Caco-2 (cell line): Measurements from ENCODE around the gene SMOC2. TPM values are rescaled to one million over a fixed set of nuclear protein-coding genes. Genes with fewer than 3 reads are reported as not detected.

ENCODE experiments used
- BruUV-seq: library from RNA; stranded (reverse); fragments of 400-500 nt; replicated peaks from 2 replicates; lab custom pipeline; 2021; lab: Mats Ljungman, UMichigan
- CTCF ChIA-PET: fragments of 300-600 bp; sonication (Branson Sonifier 250); formaldehyde crosslinking; loops from one replicate; lab custom pipeline; 2022; ENCODE audit warnings: antibody characterized with exemption; lab: Charles Lee
- POLR2A ChIA-PET: fragments of 300-600 bp; sonication (Branson Sonifier 250); formaldehyde crosslinking; loops from one replicate; lab custom pipeline; 2022; ENCODE audit warnings: antibody characterized with exemption; lab: Charles Lee
- DNase-seq, 2 experiments: peaks; one replicate each; pipeline versions ENCODE4 v3.0.0 to v3.0.0-alpha.2; 2020 to 2022
- H3K27me3 ChIP-seq: replicated peaks from 2 replicates; pipeline ENCODE4 v1.6.0; 2011; ENCODE audit warnings: low read length; ENCODE audit not compliant: control insufficient read depth, insufficient read depth
- H3K36me3 ChIP-seq: 2 replicates; pipeline ENCODE4 v1.5.1; 2011; ENCODE audit warnings: low read length; ENCODE audit not compliant: control insufficient read depth, insufficient read depth
- H3K4me1 ChIP-seq: fragments of 250-450 bp; sonication (Bioruptor Pico); 2 replicates; pipeline ENCODE4 v1.5.1; 2020; ENCODE audit warnings: mild to moderate bottlenecking
- H3K4me3 ChIP-seq: 2 replicates; pipeline ENCODE4 v1.5.1; 2011; ENCODE audit warnings: low read depth, mild to moderate bottlenecking, control low read depth, low read length
- H3K9me3 ChIP-seq: fragments of 250-450 bp; sonication (Bioruptor Pico); 2 replicates; pipeline ENCODE4 v1.5.1; 2020; ENCODE audit warnings: mild to moderate bottlenecking, moderate library complexity
- H3K27ac Mint-ChIP-seq: one replicate; pipeline ENCODE4 v1.8.0; 2022; ENCODE audit warnings: mixed read lengths; ENCODE audit not compliant: unreplicated experiment
- H3K27me3 Mint-ChIP-seq: one replicate; pipeline ENCODE4 v1.8.0; 2022; ENCODE audit warnings: mixed read lengths; ENCODE audit not compliant: insufficient read depth, unreplicated experiment
- H3K36me3 Mint-ChIP-seq: one replicate; pipeline ENCODE4 v1.8.0; 2022; ENCODE audit warnings: mild to moderate bottlenecking, mixed read lengths; ENCODE audit not compliant: insufficient read depth, unreplicated experiment
- H3K4me1 Mint-ChIP-seq: one replicate; pipeline ENCODE4 v1.8.0; 2022; ENCODE audit warnings: low read depth, mixed read lengths; ENCODE audit not compliant: unreplicated experiment
- H3K4me3 Mint-ChIP-seq: one replicate; pipeline ENCODE4 v1.8.0; 2022; ENCODE audit warnings: mild to moderate bottlenecking, moderate library complexity, mixed read lengths; ENCODE audit not compliant: unreplicated experiment
- H3K9me3 Mint-ChIP-seq: one replicate; pipeline ENCODE4 v1.8.0; 2022; ENCODE audit warnings: mixed read lengths; ENCODE audit not compliant: unreplicated experiment
- intact Hi-C: fragments of 100-400 bp; cut with micrococcal nuclease; formaldehyde crosslinking; loops from one replicate; pipeline ENCODE4 v1.10.0; 2022; ENCODE audit not compliant: unreplicated experiment
- total RNA-seq: library from RNA; stranded (reverse); gene quantifications from 2 replicates; pipeline ENCODE4 v1.2.3, GENCODE V29; 2022
- TF ChIP-seq, protein P1 (sequence below), 2 experiments: fragments of 200-600 bp in 1 of 2; IDR thresholded peaks; 1 replicate in 1 of 2; 2 replicates in 1 of 2; pipeline versions ENCODE4 v1.5.1 to v1.8.0; 2011 to 2022; ENCODE audit warnings: antibody characterized with exemption in 1 of 2, control low read depth in 1 of 2, inconsistent platforms in 1 of 2, low read depth in 1 of 2, low read length in 1 of 2, mild to moderate bottlenecking in 1 of 2, moderate library complexity in 1 of 2; ENCODE audit not compliant: insufficient read depth in 1 of 2, severe bottlenecking in 1 of 2, unreplicated experiment in 1 of 2

The SMOC2 gene
- total RNA-seq, 1 experiment from 2014 or later = 2.8 TPM

DNA sequence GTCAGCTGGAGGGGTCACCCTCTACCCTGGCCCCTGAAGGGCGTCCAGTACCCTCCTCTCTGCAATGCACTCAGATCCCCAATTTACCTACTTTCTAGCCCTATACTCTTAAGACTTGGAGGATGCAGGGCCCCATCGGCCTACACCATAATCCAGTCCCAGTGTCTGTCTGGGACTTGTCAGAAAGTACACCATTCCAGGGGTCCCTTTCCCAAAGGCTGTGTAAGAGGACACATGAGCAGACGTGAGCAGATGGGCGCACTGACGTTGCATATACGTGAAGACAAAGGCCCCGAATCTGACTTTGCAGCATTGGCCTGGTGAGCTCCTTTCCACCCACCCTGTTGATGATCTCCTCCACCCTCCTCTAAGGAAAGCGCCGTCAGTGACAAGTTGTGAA, 20.9 kb upstream of the SMOC2 start:
- Histone ChIP-seq H3K27me3 (no peaks in the 10 kb centered on the region), H3K9me3 (no peaks in the 10 kb centered on the region), H3K4me3 (no peak overlapping the region), H3K36me3 (no peaks in the 10 kb centered on the region), H3K4me1 (no peaks in the 10 kb centered on the region)
- intact Hi-C loops = no loop called here
- ChIA-PET POLR2A (no interaction called here), CTCF (no interaction called here)
- H3K36me3 Mint-ChIP-seq = no peaks in the 10 kb centered on the region
- no peaks in the 10 kb centered on the region for H3K4me1 Mint-ChIP-seq
- peaks cover 7% of the 10 kb centered on the region for H3K27me3 Mint-ChIP-seq
- no peaks in the 10 kb centered on the region for H3K9me3 Mint-ChIP-seq
- no peak overlapping the region for H3K27ac Mint-ChIP-seq
- no TSS peak for BruUV-seq
- no peak for DNase-seq
- H3K4me3 Mint-ChIP-seq = no peak overlapping the region
- TF ChIP-seq, protein P1, sequence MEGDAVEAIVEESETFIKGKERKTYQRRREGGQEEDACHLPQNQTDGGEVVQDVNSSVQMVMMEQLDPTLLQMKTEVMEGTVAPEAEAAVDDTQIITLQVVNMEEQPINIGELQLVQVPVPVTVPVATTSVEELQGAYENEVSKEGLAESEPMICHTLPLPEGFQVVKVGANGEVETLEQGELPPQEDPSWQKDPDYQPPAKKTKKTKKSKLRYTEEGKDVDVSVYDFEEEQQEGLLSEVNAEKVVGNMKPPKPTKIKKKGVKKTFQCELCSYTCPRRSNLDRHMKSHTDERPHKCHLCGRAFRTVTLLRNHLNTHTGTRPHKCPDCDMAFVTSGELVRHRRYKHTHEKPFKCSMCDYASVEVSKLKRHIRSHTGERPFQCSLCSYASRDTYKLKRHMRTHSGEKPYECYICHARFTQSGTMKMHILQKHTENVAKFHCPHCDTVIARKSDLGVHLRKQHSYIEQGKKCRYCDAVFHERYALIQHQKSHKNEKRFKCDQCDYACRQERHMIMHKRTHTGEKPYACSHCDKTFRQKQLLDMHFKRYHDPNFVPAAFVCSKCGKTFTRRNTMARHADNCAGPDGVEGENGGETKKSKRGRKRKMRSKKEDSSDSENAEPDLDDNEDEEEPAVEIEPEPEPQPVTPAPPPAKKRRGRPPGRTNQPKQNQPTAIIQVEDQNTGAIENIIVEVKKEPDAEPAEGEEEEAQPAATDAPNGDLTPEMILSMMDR (IDR thresholded peaks at IDR 0.05; ENCODE audit: insufficient read depth in 1 of 2, low read depth in 1 of 2, low read length in 1 of 2, severe bottlenecking in 1 of 2, unreplicated experiment in 1 of 2) = no peak

DNA sequence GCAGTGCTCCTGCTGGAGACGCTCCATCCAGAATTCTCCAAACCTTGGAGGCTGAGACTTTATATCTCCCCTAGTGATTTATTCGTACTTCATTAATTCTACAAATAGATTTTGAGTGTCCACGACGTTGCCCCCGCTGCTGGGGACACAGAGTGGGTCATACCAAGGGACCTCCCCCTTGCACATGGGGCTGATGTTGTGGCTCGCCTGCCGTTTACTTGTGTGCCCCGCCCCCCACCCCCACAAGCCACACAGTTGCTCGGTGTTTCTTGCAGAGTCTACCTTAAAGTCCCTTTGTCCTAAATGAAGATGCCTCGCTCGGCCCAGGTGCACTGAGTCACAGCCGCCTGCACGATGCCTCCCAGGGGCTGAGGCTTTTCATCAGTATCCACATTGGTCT, 20.3 kb upstream of the SMOC2 start:
- no peaks in the 10 kb centered on the region for H3K36me3 Mint-ChIP-seq
- no peak for DNase-seq
- no TSS peak for BruUV-seq
- intact Hi-C loops = no loop called here
- no peaks in the 10 kb centered on the region for H3K36me3 ChIP-seq
- no peaks in the 10 kb centered on the region; the same call in 1 of the 2 replicates for H3K9me3 ChIP-seq
- CTCF ChIA-PET = interaction anchor here (0.5 kb wide), 1 partner anchor 76 kb away, joined by 3 read pairs; no protein-coding TSS in a partner anchor
- H3K27ac Mint-ChIP-seq = no peak overlapping the region
- H3K27me3 ChIP-seq = no peaks in the 10 kb centered on the region
- TF ChIP-seq, protein P1 (IDR thresholded peaks at IDR 0.05; ENCODE audit: insufficient read depth in 1 of 2, low read depth in 1 of 2, low read length in 1 of 2, severe bottlenecking in 1 of 2, unreplicated experiment in 1 of 2) = no peak
- H3K9me3 Mint-ChIP-seq = no peaks in the 10 kb centered on the region
- H3K4me1 Mint-ChIP-seq = no peaks in the 10 kb centered on the region
- no peak overlapping the region for H3K4me3 Mint-ChIP-seq
- peaks cover 7% of the 10 kb centered on the region for H3K27me3 Mint-ChIP-seq
- POLR2A ChIA-PET = no interaction called here
- no peak overlapping the region for H3K4me3 ChIP-seq
- H3K4me1 ChIP-seq = no peaks in the 10 kb centered on the region

DNA sequence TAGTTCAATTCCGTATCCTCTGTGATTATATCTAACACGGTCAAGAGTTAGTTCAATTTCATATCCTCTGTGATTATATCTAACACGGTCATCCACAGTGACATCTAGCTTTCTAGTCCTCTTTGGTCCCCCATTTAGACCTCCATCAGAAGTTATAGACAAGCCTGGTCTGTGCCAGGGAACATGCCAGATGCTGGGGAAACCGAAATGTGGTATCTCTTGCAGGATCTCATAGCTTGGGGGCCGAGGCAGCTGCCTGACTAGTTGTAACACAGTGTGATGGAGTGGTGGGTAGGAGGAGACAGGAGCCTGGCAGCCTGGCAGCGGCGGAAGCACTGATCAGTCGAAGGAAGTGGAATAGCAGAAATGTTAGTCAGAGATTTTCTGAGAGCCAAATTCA, 13.8 kb upstream of the SMOC2 start:
- no peak for DNase-seq
- H3K9me3 ChIP-seq = no peaks in the 10 kb centered on the region; the same call in 1 of the 2 replicates
- POLR2A ChIA-PET = no interaction called here
- no peaks in the 10 kb centered on the region for H3K27me3 ChIP-seq
- intact Hi-C loops = no loop called here
- TF ChIP-seq, protein P1 (IDR thresholded peaks at IDR 0.05; ENCODE audit: insufficient read depth in 1 of 2, low read depth in 1 of 2, low read length in 1 of 2, severe bottlenecking in 1 of 2, unreplicated experiment in 1 of 2) = no peak
- Mint-ChIP-seq H3K36me3 (no peaks in the 10 kb centered on the region), H3K27me3 (peaks cover 5% of the 10 kb centered on the region), H3K27ac (no peak overlapping the region), H3K4me1 (no peaks in the 10 kb centered on the region), H3K4me3 (no peak overlapping the region), H3K9me3 (no peaks in the 10 kb centered on the region)
- H3K4me3 ChIP-seq = no peak overlapping the region
- CTCF ChIA-PET = no interaction called here
- no peaks in the 10 kb centered on the region for H3K4me1 ChIP-seq
- BruUV-seq = no TSS peak
- H3K36me3 ChIP-seq = no peaks in the 10 kb centered on the region
